GDM1 (cell line): ENCODE data around the gene CYP19A1.

Experiments
- DNase-seq: peaks from one replicate; lab custom pipeline; 2025; lab: John Stamatoyannopoulos, UW

Gene CYP19A1

GRCh38 chr15:51255533-51255932 is 82.9 kb downstream of the CYP19A1 start:
- no peak for DNase-seq

GRCh38 chr15:51253366-51253765 is 85.0 kb downstream of the CYP19A1 start:
- no peak for DNase-seq

- no peak for DNase-seq
Measured at GRCh38 chr15:51252671-51253070, 85.7 kb downstream of the CYP19A1 start.

GRCh38 chr15:51251556-51251955 is 86.8 kb downstream of the CYP19A1 start:
- no peak for DNase-seq

GRCh38 chr15:51250217-51251011 is 88.0 kb downstream of the CYP19A1 start:
- no peak for DNase-seq

GRCh38 chr15:51245628-51246027 is 92.8 kb downstream of the CYP19A1 start:
- no peak for DNase-seq

- no peak for DNase-seq
Measured at GRCh38 chr15:51244423-51244869, 94.0 kb downstream of the CYP19A1 start.

GRCh38 chr15:51243774-51244173 is 94.6 kb downstream of the CYP19A1 start:
- no peak for DNase-seq

- no peak for DNase-seq
Measured at GRCh38 chr15:51240066-51240465, 98.3 kb downstream of the CYP19A1 start.

- DNase-seq, result no peak
Measured at GRCh38 chr15:51237816-51238215, 100.6 kb downstream of the CYP19A1 start.

GRCh38 chr15:51234176-51234927 is 104.0 kb downstream of the CYP19A1 start:
- DNase-seq, result no peak

- DNase-seq, result no peak
Measured at GRCh38 chr15:51232581-51232980, 105.8 kb downstream of the CYP19A1 start.

- DNase-seq, result no peak
Measured at GRCh38 chr15:51229907-51230330, 108.5 kb downstream of the CYP19A1 start.

- DNase-seq, result peak; percentile 6
Measured at GRCh38 chr15:51227940-51228732, 110.3 kb downstream of the CYP19A1 start.

- DNase-seq, result no peak
Measured at GRCh38 chr15:51226576-51227210, 111.7 kb downstream of the CYP19A1 start.

GRCh38 chr15:51224428-51224827 is 114.0 kb downstream of the CYP19A1 start:
- no peak for DNase-seq

- DNase-seq, result peak; percentile 11
Measured at GRCh38 chr15:51223771-51224229, 114.6 kb downstream of the CYP19A1 start.

- no peak for DNase-seq
Measured at GRCh38 chr15:51218299-51218938, 120.0 kb downstream of the CYP19A1 start.

GRCh38 chr15:51212909-51213308 is 125.5 kb downstream of the CYP19A1 start:
- no peak for DNase-seq

GRCh38 chr15:51212239-51212638 is 126.2 kb downstream of the CYP19A1 start:
- DNase-seq, result no peak
